Activated CD4-positive, alpha-beta T cell treated with anti-CD3 and anti-CD28 coated beads for 1 hour (primary cell): ENCODE measurements around the gene PIK3R5.
"Not testable (repeated sequence)": the region's sequence is repeated elsewhere in the genome, so short reads cannot be mapped to it uniquely, and the experiment has no call there.

ENCODE experiments used
- DNase-seq: peaks from one replicate; pipeline ENCODE4 v3.0.0-alpha.2; 2020

The PIK3R5 gene

DNA sequence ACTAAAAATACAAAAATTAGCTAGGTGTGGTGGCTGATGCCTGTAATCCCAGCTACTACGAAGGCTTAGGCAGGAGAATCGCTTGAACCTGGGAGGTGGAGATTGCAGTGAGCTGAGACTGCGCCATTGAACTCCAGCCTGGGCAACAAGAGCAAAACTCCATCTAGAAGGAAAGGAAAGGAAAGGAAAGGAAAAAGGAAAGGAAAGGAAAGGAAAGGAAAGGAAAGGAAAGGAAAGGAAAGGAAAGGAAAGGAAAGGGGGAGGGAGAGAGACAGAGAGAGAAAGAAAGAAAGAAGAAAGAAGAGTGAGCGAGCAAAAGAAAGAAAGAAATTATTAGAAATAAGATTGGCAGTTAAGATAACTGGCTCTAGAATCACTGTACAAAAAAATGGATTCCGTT, 18.7 kb upstream of the PIK3R5 start:
- not testable (repeated sequence) for DNase-seq

DNA sequence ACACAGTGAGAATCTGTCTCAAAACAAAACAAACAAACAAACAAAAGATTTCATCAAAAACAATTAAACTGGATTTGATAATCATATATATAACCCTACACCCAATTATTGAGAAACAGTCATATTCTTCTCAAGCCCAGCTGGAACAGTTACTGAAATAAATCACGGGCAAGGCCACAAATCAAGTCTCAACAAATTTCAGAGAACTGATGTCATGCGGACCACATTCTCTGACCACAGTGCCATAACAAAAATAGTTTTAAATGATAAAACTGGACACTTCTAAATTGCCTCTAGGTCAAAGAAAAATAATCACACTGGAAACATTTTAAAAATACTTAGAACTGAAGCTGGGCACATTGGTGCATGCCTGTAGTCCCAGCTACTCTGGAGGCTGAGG, 15.9 kb upstream of the PIK3R5 start:
- no peak for DNase-seq

DNA sequence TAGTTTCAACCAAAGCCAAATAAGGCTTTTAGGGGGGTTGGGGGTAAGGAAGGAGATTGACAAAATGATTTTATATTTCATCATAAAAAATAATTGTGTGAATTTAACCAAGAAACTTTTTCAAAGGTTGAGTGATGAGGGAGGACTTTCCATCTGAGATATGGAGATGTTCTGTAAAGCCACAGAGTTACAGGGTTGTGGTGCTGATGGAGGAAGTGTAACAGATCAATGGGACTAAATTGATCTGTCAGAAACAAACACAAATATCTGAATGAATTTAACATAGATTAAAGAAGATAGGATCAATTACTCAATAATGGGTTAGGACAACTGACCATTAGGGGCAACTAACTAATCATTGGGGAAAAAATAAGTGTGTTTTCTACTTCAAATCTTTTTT, 14.2 kb upstream of the PIK3R5 start:
- DNase-seq: no peak

DNA sequence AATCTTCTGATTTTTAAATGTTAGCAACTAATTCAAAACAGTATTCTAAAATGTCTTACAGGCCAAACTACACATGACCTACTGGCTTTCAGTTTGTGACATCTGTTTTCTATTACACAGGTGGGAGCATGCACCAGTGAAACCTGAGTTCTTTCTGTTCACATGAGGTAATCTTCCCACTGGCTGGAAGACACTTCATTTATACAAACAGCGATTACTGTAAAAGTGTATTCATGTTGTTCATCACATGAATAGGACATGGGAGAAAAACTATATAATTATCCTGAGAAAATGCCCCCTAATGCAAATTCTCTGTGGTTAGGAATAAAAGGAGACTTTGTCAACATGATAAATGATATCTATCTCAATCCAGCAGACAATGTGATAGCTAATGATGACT, 11.1 kb upstream of the PIK3R5 start:
- DNase-seq: no peak

DNA sequence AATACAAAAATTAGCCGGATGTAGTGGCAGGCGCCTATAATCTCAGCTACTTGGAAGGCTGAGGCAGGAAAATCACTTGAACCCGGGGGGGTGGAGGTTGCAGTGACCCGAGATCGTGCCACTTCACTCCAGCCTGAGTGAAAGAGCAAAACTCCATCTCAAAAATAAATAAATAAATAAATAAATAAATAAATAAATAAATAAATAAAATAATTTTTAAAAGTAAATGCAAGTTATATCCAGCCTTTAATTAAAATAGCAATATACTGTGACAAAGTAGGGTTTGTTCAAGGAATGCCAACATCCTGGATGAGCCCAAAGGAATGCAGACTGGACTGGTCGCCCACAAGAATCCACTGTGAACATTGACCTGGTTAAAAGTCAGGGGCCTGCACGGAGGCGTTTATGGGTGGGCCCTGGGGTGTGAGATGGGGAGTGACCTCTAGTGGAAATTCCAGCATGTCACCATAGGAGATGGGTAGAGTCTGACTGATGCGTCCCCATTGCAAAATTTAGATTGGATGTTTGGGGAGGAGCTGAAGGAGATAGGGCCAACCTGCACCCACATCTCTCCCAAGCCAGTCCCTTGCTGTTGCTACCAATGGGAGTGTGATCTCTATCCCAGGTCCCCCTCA, 9.7 kb upstream of the PIK3R5 start:
- DNase-seq: no peak

DNA sequence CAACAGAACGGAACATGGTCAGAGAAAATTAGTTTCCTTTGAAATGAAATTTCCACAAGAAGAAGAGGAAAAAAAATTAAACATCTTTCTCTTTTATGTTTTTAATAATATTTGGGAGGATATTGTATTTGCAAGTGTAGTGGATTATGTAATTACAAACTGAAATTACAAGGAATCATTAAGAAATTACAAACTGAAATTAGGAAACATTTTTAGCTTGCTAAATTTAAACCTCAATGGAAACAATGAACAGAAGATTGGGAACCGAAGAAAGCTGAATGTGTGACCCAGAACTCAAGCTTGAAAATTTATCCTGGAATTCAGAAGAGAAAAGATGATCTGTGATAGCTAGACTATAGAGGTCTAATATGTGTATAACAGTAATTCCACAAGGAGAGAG, 4.4 kb upstream of the PIK3R5 start:
- no peak for DNase-seq

DNA sequence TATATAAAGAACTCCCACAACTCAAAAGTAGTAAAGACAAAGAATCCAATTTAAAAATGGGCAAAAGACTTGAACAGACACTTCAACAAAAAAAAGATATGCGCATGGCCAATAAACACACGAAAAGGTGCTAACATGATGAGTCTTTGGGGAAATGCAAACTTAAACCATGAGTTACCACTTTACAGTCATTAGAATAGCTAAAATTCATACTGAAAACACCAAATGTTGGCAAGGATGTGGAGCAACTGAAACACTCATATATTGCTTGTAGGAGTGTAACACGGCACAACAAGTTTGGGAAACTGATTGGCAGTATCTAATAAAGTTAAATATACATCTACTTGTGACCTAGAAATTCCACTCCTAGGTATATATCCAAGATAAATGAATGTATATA, 3.0 kb upstream of the PIK3R5 start:
- no peak for DNase-seq

DNA sequence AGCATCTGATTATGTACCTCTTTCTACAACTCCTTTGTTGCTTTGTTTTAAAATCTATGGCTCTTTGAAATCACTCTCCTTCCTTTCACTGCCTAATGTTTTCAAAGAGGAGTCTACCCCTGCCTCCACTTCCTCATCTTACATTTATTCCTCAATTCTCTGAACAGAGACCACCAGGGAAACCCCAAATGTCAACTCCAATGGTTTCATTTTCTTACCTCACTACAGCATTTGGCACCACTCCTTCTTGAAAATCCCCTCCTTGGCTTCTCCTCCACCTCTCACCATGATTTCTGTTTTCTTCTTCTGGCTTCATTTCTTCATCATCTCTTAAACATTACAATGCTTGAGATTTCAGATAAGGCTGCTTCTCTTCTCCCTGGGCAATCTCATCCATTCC, 2.4 kb upstream of the PIK3R5 start:
- no peak for DNase-seq

DNA sequence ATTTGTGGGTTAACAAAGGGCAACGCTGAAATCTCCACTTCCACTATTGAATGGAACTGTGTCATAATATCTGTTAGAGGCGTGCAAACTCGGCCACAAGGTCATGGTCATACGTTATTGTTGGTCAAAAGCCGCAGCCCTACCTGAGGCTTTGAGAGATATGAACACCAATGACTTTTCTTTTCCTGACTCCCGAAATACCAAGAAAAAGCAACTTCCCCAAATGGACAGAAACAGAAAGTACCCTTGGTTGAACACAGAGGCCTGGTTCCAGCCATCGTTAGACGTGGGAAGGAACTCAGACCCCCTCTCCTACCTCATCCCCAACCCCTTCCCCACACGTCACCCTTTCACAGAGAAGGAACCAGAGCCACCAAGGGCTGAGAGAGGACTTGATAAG, 1.4 kb upstream of the PIK3R5 start:
- no peak for DNase-seq

DNA sequence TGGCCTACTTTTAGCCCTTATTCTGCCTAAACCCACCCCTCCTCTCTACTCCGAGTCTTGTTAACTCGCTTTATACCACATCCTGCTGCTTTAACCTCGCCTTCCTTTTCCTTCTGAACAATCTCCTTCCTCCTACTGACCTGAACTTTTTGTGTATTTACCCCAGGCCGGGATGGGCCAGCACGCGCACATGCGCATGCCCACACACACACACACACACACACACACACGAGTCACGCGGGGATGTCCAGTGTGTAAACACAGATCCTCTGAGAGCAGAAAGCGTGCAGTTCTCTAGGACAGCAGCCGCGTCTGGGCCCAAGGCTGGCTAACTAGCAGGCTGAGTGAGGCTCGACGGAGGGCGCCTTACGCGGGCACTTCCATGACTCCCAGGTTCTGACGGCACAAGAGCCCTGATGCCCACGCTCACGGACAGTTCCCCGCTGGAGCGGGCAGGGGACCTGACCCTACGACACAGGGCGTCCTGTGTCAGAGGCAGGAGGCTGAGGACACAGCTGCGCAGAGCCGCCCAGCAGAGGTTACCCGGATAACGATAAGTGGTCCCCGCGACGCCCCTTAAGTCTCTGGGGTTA, 610 bp downstream of the PIK3R5 start:
- no peak for DNase-seq

DNA sequence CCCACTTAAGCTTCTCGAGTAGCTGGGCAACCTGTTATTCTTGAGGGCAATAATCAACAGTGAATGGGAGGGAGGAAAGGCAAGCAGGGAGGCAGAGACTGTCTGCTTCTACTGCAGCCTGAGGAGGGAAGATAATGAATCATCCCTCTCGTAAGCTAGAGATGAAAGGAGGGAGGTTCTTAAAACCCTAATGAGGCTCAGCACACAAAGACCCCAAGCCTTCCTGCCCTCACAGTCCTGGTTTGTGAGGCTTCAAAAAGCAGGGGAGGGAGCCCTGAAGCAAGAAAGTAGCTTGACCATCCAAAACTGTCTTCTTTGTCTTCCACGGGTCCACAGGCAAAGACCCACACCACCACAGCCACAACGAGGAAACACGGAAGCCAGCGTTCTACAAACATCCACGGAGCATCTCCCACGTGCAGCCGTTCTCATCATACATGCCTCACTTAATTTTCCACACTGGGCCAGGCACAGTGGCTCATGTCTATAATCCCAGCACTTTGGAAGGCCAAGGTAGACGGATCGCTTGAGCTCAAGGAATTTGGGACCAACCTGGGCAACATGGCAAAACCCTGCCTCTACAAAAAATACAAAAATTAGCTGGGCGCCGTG, 1.8 kb downstream of the PIK3R5 start:
- DNase-seq: no peak

DNA sequence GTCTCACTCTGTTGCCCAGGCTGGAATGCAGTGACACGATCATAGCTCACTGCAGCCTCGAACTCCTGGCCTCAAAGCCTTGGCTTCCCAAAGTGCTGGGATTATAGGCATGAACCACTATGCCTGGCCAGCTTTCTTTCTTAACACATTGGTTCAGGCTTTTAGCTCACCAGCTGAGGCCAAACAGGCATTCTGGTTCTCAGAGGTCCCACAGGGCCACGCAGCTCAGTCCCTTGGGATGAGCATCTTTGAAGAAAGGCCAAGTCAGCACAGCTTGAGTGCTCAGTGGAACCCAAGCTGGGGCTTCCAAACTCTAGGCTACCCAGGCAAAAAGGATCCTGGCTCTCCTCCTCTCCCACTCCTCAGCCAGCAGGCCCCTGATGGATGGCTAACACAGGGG, 2.5 kb downstream of the PIK3R5 start:
- DNase-seq: no peak

DNA sequence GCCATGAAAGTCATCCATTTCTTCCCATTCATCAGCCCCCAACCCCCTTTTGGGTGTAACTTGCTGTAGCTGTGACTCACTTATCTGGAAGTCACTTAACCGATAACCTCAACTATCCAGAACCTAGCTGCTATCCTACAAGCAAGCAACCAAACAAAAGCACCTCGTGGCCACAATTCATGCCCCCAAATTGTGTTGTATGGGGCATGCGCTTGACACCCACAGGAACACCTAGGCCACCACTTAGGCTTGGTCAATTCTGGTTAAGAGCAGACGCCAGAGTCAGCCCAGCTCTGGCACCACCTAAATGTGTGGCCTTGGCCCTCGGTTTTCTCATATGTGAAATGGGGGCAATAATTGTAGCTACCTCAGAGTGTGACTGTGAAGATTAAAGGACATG, 3.7 kb downstream of the PIK3R5 start:
- DNase-seq: no peak

DNA sequence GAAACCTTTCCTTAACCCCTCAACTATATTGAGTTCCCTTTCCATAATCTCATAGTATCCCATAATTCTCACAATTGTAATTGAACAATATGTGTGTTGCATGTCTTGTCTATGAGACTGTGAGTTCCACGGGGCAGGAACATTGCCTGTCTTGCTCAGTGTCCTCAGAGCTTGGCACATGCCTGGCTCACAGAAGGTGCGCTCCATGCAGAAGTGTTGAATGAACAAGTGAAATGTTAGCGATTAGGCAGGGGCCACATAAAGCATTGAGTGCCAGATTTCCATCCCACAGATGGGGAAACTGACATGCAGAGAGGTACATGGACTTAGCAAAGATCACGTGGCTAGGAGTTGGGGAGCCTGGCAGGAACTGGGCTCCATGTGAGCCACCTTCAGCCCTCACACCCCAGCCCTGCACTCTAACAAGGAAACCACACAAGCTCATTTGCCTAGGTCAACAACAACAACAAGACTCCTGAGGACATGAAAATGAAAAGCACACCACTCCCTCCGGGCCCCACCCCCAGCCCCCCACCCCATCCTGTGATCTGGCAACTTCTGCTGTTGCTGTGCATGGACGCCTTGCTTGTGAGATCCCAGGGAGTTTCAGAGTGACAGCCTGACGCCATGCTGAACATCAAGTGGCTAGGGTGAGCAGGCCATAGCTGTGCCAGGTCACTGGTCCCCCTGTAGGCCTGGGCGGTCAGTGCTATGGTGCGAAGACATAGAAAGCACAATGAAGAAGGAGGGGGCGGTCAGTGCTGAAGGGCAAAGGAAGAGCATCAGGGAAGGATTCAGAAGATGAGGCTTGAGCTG, 5.0 kb downstream of the PIK3R5 start:
- DNase-seq: no peak

DNA sequence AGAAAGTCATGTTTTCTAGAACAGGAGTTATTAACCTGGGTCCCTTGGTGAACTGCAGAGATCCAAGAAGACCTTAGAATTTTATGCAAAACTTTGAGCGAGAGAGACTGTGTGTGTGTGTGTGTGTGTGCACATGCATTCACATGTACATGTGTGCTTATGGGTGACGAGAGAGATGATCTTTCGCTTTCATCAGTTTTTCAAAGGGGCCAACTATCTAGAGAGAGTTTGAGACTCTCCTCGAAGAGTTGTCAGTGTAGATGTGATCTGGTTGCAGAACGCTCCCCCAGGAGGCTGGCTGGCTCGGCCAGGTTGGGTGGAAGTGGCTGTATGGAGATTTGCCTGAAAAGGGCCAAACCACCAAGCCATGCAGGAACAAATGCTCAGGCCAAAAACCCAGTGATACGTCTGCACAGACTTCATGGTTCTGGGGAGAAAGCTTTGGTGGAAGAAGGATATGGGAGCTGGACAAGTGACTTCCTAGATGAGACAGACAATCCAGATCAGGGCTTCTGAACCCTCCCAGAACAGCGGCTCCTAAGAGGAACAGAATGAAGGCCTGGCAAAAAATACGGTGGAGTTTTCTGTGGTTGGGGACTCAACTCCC, 6.1 kb downstream of the PIK3R5 start:
- DNase-seq: no peak

DNA sequence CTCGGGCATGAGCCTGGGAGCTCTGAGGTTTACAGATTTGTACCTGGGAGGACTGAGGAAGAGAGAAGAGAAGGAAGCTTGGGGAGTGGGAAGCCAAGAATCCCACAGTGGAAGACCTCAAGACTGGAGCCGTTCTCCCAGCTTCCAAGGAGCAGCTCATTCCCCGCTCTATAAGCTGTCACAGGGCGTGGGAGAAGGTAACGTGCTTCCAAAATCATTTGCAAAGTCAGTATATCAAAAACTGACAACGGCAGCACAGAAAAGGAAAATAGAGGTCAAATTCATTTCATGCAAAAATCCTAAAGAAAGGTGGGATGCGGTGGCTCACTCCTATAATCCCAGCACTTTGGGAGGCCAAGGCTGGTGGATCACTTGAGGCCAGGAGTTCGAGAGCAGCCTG, 7.8 kb downstream of the PIK3R5 start:
- DNase-seq: no peak

DNA sequence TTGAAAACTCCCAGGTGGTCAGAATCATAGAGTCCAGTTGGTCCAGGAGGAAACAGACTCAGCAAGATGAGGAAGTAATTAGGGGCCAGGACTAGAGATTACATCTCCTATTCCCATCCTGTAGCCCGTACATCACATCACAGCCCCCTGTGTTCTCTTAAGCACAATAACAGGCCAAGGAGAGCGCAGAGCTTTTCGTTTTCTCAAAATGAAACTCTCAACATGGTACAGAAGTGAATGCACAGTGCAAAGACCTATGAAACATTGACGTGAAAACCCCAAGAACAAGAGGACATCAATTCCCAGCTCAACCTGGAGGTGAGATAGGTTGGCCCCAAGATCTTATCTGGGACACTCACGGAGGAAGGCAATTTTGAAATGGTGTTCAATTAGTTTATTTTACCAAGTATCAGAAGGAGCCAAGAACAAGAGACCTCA, 9.0 kb downstream of the PIK3R5 start:
- DNase-seq: no peak

DNA sequence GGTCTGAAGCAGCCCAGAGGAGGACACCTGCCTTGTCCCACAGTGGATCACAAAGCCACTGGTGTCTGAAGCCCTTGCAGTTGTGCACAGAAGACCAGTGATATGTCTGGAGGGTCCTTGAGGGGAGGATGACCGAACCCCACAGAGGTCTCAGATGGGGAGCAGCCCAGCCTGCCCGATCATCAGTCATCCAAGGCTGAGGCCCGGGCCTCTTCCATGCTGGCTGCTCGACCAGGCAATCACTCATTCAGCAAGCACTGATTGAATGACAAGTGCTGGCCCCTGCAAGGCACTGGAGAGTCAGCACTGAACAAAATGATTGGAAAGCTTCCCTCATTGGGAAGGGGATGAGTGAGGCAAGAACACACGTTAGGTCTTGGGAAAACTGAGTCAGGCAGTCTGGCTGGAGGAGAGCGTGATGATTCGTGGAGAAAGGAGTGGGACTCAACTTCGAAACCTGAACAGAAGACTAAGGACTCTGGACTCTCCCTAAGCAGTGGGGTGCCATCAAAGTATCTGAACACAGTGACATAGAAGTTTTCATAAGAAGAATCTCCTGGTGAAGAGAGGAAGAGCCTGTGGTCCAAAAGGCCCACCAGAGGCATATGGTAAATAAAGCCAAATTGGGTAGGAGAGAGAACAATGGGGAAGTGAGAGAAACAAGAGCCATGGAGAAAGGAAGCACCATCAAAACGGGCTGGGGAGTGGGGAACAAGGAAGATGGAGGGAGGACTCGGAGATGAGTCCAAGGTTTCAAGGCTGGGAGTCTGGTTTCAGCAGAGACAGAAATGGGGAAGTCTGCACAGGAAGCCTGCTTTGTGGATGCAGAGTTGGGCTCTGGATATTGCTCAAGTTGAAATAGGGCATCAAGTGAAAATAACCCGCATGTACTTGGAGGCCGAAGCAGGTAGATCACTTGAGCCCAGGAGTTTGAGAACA, 10.2 kb downstream of the PIK3R5 start:
- no peak for DNase-seq

DNA sequence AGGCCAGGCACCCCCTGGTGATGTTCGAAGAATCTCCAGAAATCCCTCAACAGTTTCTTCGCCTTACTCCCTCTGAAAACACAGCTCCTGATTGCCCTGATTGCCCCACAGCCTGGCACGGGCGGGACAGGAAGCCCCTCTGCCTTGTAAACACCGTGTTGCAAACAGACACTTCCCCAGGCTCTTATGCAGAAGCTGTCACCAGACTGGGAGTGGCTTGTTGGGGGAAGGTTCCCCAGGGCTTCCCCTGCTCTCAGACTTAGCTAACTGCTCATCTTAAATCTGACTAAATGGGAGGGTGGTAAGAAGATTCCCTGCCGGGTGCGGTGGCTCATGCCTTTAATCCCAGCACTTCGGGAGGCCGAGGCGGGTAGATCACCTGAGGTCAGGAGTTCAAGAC, 11.2 kb downstream of the PIK3R5 start:
- DNase-seq: peak; percentile 61

DNA sequence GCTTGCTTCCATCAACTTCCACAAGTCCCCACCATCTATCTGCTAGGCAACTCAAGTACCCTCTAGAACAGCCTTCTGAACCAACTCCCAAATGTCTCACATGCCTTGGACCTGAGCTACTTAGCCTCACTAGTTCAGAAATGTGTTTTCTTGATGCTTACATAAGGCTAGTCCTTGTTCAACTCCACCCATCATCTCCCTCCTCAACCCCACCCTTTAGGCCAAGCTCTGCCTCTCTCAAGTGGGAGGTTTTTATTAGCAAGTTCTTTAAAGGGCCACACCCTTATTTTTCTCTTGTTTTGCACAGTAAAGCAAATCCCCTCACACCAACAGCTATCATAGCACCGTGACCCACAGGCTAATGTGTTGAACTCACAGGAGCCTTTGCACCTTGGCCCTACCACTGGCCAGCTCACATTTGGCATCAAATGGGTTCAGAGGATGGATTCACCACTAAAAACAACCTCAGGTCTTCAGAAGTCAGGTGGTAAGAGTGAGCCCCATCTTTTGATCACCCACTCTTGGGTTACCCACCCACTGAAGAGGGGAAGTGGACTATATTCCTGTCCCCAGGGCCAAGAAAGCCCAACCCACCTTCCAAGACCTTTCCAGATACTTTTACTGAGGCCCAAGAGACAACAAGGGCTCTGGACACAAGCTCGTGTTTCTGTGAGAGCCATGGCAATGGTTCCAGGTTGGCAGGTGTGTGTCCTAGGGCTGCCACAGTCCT, 12.2 kb downstream of the PIK3R5 start:
- no peak for DNase-seq

DNA sequence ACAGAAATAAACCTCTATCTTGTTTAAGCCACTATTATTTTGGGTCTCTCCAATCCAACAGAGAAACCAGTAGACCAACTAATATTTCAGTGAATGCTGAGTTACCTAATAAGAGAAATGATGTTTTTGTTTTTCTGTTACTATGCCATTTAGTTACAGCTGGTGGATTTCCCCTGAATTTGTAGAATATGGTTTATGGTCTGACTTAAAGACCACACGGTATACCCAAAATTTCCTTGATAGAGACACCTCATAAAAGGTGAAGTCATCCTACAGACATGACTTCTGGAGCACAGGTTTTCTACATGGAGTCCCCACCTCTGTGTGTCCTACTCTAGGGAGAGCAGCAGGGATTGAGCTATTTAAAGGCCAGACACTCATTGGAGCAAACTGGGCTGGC, 13.3 kb downstream of the PIK3R5 start:
- no peak for DNase-seq

DNA sequence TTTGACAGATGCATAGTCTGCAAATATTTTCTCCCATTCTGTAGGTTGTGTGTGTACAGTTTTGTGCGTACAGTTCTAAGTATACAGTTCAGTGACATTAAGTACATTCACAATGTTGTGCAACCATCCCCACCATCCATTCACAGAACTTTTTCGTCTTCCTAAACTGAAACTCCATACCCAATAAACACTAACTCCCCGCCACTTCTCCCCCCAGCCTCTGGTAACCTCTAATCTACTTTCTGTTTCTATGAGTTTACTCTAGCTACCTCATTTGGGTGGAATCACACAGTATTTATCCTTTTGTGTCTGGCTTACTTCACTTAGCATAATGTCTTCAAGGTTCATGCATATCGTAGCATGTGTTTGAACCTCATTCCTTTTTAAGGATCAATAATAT, 14.3 kb downstream of the PIK3R5 start:
- DNase-seq: no peak
